HG03060 (cell line): ENCODE results near the gene KRTAP9-9.
"Not testable (repeated sequence)": the region's sequence is repeated elsewhere in the genome, so short reads cannot be mapped to it uniquely, and the experiment has no call there.

Experiments used
- ATAC-seq: cut with Tn5 transposase; IDR thresholded peaks from one replicate; pipeline ENCODE4 v1.9.1; 2021; ENCODE audit warnings: low read depth, moderate number of reproducible peaks; ENCODE audit not compliant: unreplicated experiment

The KRTAP9-9 gene

GRCh38 chr17:41255381-41256290, at the start of gene KRTAP9-9:
TSS of gene KRTAP9-9 (plus strand) at chr17:41255384.
- not testable (repeated sequence) for ATAC-seq

GRCh38 chr17:41211845-41212466, 43.2 kb upstream of the KRTAP9-9 start:
- ATAC-seq = no peak

- ATAC-seq = no peak
Observed at GRCh38 chr17:41212524-41213169, 42.5 kb upstream of the KRTAP9-9 start.

- no peak for ATAC-seq
Observed at GRCh38 chr17:41215681-41216080, 39.5 kb upstream of the KRTAP9-9 start.

GRCh38 chr17:41223821-41224220, 31.4 kb upstream of the KRTAP9-9 start:
- no peak for ATAC-seq

GRCh38 chr17:41226051-41226450, 29.1 kb upstream of the KRTAP9-9 start:
- no peak for ATAC-seq

- ATAC-seq = not testable (repeated sequence)
Observed at GRCh38 chr17:41226598-41227095, 28.5 kb upstream of the KRTAP9-9 start, which contains the start of gene KRTAP9-2. TSS of gene KRTAP9-2 (plus strand) at chr17:41226648. CDS start at chr17:41226655, 7 bp downstream.

- no peak for ATAC-seq
Observed at GRCh38 chr17:41230094-41230493, 25.1 kb upstream of the KRTAP9-9 start.

- no peak for ATAC-seq
Observed at GRCh38 chr17:41231731-41232130, 23.5 kb upstream of the KRTAP9-9 start.

- ATAC-seq = not testable (repeated sequence)
Observed at GRCh38 chr17:41232399-41233105, 22.6 kb upstream of the KRTAP9-9 start, which contains the start of gene KRTAP9-3. TSS of gene KRTAP9-3 (plus strand) at chr17:41232449. CDS start at chr17:41232502, 53 bp downstream.

GRCh38 chr17:41237116-41237515, 18.1 kb upstream of the KRTAP9-9 start:
- ATAC-seq = not testable (repeated sequence)

- not testable (repeated sequence) for ATAC-seq
Observed at GRCh38 chr17:41237949-41238437, 17.2 kb upstream of the KRTAP9-9 start, which contains the start of gene KRTAP9-8. TSS of gene KRTAP9-8 (plus strand) at chr17:41237999. CDS start at chr17:41238052, 53 bp downstream.

- ATAC-seq = not testable (repeated sequence)
Observed at GRCh38 chr17:41246995-41247787, 8.0 kb upstream of the KRTAP9-9 start.

- ATAC-seq = not testable (repeated sequence)
Observed at GRCh38 chr17:41249637-41250240, 5.4 kb upstream of the KRTAP9-9 start, which contains the start of gene KRTAP9-4. TSS of gene KRTAP9-4 (plus strand) at chr17:41249687. CDS start at chr17:41249721, 34 bp downstream.

- no peak for ATAC-seq
Observed at GRCh38 chr17:41251261-41251660, 3.9 kb upstream of the KRTAP9-9 start.

GRCh38 chr17:41254861-41255260, 323 bp upstream of the KRTAP9-9 start:
- ATAC-seq = no peak

- no peak for ATAC-seq
Observed at GRCh38 chr17:41256291-41256685, 1.1 kb downstream of the KRTAP9-9 start.

- ATAC-seq = no peak
Observed at GRCh38 chr17:41258406-41258805, 3.2 kb downstream of the KRTAP9-9 start.
